ENCODE measurements around the gene HDAC4.

Gene HDAC4

DNA sequence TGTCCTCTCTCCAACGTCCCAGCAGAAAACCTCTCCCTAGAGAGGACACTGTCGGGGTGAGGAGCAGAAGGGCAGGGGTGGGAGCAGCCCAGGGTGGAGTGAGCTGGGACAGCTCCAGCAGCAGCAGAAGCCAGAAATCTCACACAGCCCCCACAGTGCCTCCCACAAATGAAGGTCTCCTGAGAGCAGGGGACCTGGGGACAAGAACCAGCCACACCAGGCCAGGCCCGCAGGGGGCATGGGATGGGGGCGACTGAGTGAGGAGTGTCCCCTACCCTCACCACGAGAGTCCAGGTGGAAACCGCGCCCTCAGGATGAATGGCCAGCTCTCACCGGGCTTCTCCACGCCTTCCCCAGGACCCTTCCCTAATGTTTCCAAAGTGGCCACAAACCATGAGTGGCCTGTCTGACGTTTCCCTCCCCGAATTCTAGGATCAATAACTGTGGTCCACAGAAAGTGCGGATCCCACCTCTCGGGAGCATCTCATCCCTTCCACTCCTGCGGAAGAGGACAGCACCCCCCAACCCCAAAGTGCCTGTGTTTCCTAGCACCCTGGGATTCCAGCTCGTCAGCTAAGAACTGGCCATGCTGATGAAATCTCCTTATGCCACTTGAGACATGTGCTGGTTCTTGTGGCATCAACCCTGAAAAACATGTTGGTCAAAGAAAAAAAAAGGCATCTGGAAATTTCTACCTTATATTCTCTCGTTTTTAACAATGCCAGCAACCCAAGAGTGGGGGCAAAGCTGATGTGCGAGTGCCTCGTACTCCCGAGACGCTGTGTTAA lies 121.1 kb downstream of the HDAC4 start:
- DNase-seq (ENCODE audit: low spot score): no peak

DNA sequence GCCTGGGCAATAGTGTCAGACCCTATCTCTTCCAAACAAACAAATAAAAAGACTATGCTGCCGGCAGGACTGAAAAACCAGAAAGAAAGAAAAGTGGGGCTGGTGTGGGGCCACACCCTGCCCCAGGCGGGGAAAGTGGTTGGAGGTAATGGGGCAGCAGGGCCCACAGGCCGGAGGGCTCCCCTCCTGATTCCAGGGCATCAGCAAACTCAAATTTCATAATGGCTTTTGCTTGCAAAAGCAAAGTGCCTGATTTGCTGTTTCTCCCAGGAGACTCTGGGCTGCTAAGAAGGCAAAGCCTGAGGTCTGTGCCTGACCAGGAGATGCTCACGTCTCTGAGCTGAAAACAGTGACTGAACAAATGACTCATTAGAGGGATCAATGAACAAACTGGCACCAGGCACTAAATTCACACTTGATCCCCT lies 121.9 kb downstream of the HDAC4 start:
- no peak for DNase-seq (ENCODE audit: low spot score)

DNA sequence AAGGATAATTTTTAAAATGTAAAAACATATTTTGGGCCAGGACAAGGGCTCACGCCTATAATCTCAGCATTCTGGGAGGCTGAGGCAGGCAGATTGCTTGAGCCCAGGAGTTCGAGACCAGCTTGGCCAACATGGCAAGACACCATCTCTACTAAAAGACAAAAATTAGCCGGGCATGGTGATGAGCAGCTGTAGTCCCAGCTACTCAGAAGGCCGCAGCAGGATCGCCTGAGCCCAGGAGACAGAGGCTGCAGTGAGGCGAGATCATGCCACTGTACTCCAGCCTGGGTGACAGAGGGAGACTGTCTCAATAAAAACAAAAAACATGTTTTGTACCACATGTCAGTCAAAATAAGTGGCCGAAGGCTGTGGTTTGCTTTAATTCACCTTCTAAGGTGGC lies 122.5 kb downstream of the HDAC4 start:
- DNase-seq (ENCODE audit: low spot score): no peak

DNA sequence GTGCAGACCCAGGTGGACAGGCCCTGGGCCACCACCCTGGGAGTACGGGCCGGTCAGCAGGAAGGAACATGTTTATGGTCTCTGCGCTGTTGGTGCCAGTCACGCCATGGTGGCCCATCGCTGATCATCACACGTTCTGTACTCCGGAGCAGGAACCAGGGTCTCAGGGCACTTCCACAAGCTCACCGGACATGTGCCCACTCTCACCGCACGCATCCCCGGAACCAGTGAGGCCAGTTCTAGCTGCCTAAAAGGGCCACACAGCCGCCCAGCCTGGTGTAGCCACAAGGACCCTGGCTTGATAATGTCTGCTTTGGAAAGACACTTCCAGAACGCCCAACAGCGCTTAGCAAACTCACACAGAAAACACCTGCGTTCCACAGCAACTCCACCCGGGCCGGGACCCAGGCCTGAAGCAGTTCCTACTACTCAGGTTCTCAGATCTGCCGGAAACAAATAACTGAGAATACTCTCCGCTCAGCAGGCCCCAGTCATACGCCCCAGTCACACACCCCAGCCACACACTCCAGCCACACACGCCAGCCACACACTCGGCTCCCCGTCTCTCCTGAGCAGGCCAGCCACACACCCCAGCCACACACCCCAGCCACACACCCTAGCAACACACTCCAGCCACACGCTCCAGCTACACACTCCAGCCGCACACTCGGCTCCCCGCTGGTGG lies 123.3 kb downstream of the HDAC4 start:
- no peak for DNase-seq (ENCODE audit: low spot score)

DNA sequence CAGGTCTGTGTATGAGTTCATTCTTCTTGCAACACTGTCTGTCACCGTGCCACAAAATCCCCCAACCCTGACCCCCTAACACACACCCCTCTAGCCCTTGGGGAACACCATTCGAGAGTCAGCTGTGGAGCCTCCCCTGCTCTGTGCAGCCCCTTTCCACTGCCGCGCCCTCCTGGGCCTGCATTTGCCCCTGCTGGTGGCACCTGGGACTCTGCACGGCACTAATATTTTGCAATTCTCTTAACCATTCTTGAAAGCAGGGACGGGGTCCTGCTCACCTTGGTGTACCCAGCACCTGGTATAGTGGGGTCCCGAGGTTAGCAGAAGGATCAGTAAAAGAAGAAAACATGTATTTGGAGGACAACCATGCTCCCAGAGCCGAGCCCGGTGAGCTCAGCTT lies 124.0 kb downstream of the HDAC4 start:
- DNase-seq (ENCODE audit: low spot score): no peak

DNA sequence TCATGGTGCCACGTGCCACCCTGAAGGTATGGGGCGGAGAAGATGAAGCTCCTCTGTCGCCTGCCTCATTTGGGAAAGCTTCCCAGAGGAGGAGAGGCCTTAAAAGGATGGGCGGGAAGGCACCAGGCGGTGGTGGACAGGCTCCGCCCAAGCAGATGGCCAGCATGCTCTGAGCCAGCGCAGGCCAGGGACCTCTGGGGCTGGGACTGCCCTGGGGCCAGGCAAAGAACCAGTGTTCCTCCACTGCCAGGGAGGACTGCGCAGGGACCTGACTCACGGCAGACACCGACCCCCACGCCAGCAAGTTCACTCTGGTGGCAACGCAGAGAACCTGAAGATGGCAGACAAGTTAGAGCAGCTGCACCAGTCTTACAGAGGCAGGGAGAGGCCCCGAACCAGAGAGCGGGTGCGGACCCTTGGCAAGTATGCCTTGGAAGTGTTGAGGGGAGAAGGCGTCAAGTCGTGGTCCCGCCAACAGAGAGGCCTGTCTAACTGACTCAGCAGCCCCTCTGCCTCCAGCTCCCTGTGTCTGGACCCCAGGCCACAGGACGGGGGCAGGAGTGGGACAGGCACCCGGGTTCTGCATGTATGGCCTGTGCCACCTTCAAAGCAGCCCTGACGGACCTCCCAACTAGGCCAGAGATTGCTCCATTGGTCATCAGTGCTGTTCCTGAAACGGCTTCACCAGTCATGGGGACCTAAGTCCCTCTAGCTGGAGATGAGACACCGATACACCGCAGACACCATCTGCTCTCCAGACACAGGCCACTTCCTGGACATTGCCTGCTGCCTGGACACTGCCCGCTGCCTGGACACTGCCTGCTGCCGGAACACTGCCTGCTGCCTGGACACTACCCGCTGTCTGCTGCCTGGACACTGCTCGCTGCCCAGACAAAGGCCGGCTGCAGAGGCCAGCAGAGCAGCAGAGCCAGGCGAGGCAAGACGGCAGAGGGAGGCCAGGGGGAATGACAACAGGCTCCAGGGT lies 124.7 kb downstream of the HDAC4 start:
- DNase-seq (ENCODE audit: low spot score): no peak

DNA sequence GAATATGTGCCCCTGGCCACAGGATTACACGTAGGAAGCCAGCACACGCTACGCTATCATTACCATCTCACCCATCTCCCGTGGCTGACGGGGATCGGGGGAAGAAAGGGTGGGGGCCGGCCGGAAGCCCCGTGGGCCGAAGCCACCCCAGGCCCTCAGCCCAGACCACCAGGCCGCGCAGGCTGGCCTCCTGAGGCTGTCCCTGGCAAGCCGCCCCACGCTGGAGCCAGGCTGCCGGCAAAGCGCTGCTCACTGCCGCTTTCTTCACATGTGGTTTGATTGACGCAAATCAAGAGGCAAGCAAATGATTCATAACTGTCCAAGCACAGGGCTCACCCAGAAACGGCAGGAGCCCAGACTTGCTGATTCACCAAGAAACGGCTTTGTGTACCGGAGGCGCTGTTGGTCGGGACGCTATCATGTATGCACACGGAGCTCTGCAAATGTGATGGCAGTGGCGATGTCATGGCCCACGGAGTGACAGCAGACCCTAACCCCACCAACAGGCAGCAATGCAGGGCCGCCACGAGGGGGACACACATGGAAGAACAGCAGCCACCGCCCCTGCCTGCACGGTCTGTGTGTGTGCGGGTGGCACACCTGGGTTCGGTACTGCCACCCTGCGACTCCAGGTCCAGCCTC lies 125.7 kb downstream of the HDAC4 start:
- DNase-seq (ENCODE audit: low spot score): peak; percentile 95

DNA sequence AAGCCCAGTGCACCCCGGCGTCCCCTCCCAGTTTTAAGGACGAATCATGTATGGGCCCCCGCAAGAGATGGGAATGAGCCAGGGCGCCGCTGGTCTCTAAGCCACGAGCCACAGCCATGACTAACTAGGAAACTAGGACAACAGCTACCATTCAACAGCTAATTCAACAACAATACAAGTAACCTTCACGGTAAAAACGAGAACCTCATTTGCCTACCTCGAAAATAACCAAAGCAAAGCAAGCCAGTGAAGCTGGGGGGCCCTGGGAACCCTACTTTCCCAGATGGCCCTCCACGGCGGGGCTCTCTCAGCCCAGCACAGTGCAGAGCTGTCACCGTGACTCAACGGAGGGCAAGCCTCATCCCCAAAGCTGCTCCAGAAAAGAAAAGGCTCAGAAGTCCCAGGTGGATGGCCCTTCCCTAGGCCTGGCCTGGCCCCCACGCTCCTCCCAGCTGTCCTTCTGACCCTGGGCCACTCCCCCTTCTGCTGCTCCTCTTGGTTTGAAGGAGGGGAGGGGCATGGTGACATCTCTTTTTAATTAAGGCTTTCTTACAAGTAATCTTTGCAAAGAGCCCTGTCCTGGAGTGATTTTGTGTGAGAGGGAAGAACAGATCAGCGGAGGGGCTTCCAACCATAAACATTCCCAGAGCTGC lies 126.3 kb downstream of the HDAC4 start:
- no peak for DNase-seq (ENCODE audit: low spot score)

DNA sequence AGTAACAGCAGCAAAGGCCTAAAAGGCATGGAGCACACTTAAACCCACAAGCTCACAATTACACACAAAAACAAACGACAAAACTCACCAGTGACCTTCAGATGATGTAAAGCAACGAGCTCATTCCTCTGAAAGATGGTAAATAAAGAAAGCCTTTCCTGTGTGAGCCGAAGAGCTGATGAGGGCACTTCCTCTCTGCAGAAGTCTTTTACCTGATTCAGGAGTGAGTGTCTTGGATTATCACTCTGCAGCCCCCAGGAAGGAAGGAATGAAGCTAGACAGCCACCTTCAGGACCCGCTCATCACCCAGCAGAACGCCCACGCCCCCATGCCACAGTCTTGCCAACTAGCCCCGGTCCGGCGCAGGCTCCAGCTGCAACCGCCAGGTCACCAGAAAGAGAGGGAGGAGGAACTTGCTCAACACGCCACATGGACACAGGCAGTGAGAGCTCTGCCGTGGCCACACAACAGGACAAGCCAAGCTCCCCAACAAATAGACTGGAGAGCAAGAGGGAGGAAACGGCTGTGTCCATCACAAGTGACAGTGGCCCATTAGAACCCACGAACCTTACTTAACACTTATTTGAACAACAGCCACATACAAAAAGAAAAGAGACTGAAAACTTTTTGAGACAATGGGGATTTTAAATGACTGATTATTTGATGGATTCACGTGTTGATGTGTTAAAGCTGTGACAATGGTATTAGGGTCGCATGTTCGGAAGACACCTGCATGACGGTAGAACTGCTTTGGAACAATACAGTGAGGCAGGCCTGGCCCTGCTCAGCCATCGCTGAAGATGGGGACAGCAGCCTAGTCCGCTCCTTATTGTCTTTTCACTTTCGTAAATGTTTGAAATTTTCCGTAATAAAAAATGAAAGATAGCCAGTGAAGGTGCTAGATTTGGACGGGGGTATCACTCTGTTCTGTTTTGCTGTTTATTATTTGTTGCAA lies 127.3 kb downstream of the HDAC4 start:
- no peak for DNase-seq (ENCODE audit: low spot score)

DNA sequence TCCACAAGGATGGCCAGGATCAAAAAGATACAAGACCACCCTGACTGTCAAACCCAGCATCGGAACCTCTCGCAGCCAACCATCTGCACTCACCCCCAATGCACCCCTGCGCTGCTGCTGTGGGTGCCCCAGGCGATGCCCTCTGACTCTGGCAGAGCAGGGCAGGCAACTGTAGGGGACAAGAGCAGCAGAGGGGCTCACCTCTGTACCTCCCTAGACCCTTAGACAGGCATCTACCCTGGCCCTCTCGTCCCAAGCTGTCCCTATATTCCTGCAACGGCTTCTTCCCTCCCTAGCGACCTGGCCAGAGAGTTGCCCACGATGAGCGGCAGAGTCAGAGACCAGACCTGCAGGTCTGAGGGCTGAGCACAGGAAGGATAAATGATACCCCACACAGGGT lies 128.2 kb downstream of the HDAC4 start:
- no peak for DNase-seq (ENCODE audit: low spot score)

DNA sequence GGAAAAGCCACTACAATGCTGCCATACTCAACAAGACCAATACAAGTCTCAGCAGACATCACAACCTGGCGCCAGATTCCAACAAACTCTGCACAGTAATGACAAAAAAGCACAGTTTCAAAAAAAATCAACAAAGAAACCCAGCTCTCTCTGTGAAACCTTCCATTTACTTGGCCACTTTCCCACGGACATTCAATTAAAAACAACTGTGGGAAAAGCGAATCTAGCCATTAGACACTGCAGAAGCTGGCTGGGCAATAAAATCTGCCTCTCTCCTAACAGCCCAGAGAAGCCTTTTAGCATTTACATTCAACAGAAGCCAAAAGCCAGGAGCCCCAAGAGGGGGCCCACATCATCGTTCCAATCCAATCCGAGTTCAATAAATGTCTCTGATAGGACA lies 128.9 kb downstream of the HDAC4 start:
- DNase-seq (ENCODE audit: low spot score): no peak

DNA sequence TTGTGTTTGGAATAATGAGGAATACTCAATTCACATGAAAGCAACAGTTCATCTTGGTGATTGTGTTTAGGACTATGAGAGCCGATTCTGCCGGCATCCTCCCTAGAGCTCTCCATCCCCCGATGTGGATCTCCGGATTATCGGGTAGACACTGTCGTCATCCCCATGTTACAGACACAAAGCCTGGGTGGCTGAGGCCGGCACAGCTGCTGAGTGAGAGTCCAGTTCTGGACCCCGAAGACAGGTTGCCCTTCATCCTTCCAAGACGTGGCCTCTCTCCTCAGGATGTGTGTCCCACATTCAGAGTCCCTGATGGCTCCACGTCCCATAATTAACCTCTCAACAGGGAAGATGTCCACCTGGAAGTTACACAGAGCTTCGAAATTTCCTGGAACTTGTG lies 129.3 kb downstream of the HDAC4 start:
- no peak for DNase-seq (ENCODE audit: low spot score)

DNA sequence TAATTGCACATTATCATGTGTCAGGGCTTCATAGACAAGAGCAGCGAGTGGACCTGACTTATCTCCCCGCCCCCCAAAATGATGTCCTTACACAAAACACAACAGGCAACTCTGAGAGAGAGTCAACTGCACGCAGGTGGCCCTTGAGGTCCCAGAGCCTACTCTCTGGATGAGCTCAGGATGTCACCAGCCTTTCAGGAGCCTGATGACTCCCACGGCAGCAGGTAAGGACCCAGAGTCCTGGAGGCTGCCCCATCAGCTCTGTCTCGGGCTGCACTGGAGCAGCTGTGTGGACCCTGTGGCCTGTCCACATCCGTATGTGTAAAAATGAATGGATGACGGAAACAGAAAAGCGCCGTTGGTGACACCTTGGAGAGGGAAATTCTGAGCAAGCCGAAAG lies 130.9 kb downstream of the HDAC4 start:
- DNase-seq (ENCODE audit: low spot score): no peak

DNA sequence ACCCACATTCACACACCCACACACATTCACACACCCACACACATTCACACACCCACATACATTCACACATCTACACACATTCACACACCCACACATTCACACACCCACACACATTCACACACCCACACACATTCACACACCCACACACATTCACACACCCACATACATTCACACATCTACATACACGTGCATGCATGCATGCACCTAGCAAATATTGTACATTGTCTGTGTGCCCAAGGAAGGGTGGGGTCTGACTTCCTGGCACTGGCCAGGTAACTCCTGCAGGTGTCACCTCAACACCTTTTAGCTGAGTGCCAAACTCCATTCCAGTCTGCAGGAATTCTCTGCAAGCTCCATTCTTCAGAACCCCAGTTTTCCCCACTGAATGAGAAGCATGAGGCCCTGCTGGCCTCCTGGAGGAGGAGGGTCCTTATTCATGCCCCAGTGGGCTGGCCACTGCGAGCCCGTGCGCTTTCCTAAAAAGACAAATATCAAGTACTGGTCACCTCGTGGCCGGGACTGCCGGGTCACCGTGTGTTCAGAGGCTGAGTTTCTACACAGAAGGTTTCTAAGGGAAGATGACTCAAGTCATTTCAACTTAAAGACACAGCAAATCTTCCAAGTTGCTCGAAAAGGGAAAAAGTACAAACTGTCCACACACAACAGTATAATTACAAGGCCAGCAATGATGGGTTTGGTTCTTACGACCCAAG lies 131.5 kb downstream of the HDAC4 start:
- no peak for DNase-seq (ENCODE audit: low spot score)

DNA sequence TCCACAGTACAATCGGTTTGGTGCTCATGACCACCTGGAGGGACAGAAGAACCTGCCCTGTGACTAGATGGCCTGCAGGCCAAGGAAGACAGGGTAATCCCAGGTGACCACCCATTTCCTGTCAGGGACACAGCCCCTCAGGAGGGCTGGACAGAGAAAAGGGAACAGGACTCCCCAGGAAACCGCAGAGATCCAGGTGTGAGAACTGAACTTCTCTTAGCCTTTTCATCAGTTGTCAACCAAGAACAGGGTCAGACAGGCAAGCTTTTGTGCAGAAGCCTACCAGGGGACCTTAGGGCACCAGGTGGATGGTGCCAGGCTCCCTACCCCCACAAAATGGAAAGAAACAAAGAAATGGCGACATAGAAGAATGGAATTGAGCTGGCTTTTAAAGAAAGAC lies 132.3 kb downstream of the HDAC4 start:
- DNase-seq (ENCODE audit: low spot score): no peak

DNA sequence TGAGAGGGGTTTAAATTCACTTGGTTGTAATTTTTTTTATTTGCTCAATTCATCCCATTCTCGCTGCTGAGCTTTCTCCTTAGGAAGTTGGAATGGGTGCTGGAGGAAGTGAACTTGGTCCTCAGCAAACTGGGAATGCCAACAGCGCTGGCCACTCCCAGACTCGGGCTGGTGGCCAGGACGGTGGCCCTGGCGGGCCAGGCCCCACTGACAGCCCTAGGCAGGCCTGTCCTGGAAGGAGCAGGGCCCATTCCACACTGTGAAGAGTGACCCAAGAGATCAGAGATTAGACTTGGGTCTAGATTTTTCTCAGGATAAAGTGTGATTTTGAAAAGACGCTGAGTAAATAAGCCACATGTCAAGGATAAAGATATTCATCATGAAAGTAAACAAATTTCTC lies 132.7 kb downstream of the HDAC4 start:
- DNase-seq (ENCODE audit: low spot score): no peak

DNA sequence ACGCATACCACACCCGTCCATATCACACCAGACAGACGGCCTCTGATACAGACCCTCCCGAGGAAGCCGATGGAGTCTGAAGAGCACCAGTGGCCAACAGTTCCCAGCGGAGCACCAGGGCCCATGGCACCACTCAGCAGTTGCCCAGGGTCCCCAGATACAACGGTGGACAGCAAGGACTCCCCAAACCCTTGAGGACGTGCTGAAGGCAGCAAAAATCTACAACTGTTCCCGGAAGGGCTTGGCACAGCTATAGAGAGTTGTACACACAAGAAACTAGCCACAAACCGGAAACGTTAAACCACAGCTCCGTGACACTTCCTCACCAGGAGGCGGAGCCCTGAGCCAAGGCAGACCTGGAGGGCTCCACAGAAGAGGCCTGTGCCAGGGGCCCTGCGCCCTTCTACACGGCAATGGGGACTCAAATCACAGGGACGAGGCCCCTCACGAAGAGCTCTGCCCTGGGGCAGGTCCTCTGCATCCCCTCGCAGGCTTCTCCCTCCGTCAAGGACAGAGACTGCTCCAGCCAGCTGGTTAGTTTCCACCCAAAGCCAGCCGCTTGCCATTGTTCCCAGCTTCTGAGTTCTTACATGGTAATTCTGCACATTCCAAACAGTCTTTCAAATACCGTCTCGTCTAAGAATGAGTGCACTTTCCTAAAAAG lies 133.4 kb downstream of the HDAC4 start:
- DNase-seq (ENCODE audit: low spot score): peak; percentile 95

DNA sequence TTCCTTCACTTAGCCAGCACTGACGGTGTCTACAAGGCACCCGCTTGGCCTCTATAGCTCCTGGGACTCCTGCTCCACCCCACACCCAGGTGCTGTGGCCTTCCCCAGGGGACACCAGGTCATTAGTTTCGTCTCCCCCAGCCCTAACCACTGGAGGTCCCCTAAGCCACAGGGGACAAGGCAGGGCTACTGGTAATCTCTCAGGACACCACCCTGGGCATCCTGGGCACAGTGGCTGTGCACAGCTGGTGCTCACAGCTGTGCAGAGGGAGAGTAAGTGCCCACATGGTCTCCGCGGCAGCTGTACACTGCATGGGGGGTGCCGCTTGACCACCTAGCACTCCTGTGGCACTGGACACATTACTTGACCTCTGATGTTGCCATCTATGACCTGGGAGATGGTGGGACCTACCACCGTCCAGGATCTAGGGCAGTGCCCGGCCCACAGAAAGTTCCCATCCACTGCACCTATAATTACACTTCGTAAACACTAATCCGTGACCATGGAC lies 134.0 kb downstream of the HDAC4 start:
- DNase-seq (ENCODE audit: low spot score): no peak

DNA sequence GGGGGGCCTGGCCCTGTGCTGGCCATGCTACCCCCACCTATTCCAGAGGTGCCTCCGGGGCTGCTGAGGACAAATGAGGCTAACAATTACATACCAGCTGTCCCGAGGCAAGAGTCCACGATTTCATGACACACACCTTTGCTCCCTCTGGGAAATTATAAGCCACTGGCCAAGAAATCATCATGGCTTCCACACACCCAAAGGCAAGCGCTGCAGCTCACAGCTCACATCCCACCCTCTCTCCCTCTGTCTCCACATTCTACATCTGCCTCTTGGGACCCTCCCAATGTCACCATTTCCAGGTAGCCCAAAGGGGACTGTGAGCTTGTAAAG lies 134.4 kb downstream of the HDAC4 start:
- DNase-seq (ENCODE audit: low spot score): no peak

All from activated CD4-positive, alpha-beta T cell treated with anti-CD3 and anti-CD28 coated beads, Interleukin-2, Interleukin-4, amounts not matched to agents 100 ng/mL and 50 ng/mL, durations not matched to agents 16 hours and 8 hours (primary cell).